GM19351 (cell line): ENCODE data around the gene SEPTIN8.
A peak's percentile ranks its signal among the peaks of the same experiment; 100 is the strongest.

Experiments used
- ATAC-seq: cut with Tn5 transposase; IDR thresholded peaks from one replicate; pipeline ENCODE4 v1.9.1; 2021; ENCODE audit warnings: mild to moderate bottlenecking, moderate library complexity; ENCODE audit not compliant: unreplicated experiment

SEPTIN8 gene

DNA sequence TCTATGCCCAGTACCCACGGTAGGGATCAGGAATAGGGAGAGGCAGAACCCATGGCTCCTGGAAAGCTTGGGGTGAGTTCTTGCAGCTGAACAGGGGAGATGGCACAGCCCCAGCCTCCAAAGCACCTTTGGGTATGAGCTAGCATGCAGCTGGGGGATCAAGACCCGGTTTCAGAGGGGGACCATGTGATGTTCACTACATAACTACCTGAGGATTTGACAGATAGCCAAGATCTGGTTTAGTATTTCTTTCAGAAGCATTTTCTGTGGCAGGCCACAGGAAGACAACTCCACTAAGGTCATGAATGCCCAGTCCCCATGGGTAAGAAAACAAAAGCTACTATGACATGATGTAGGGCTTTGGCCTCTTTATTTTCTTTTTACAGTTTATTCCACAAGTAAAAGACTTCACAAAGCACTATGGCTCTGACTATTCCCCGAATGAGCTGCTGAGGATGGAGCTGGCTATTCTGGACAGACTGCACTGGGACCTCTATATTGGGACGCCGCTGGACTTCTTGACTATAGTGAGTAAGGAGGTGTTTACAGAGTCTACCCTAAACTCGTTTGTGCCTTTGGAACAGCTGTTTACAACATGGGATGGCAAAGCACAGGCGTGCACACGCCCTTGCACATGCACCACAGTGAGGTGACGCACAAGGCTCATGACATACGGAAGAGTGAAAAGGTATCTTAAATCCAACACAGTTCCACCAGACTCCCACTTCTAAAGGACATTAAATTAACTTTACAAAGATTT lies 26.4 kb downstream of the SEPTIN8 start:
- ATAC-seq: no peak

DNA sequence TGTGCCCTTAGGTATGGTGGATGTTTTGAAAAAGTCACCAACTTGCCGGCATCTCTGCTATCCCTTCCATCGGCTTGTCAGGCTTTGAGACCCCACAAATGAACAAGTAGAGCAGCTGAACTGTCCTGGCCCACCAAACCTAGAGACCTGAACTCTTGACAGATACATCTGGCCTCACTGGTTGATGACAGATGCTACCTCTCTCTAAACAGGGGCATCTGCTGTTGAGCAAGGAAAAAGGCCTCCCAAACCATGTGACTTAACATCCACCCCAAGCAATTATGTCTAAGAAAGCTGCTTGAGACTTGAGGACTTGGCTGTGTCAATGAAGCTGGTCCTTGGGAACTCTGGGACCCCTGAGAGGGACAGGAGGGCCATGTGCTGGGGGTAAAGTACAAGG lies 27.5 kb downstream of the SEPTIN8 start:
- ATAC-seq: no peak

DNA sequence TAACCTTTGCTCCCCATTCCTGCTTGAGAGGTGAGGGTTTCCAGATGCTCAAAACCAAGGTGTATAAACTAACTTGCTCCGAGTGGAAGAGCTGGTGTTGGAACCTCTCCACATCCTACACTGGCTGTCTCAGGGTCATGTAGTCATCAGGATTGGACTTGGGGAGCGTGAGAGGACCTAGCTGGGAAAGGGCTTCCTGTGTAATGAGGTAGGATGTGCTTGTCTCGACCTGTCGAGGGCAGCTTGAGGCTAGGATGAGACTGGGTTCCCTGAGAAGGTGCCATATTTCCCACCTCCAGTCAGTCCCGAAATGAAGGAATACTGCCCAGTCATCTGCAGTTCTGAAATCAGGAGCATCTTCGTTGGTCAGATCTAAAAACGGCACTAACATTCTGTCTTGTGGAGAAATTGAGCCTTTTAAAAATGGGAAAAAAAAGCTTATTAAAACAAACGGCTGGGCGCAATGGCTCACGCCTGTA lies 28.5 kb downstream of the SEPTIN8 start:
- no peak for ATAC-seq

DNA sequence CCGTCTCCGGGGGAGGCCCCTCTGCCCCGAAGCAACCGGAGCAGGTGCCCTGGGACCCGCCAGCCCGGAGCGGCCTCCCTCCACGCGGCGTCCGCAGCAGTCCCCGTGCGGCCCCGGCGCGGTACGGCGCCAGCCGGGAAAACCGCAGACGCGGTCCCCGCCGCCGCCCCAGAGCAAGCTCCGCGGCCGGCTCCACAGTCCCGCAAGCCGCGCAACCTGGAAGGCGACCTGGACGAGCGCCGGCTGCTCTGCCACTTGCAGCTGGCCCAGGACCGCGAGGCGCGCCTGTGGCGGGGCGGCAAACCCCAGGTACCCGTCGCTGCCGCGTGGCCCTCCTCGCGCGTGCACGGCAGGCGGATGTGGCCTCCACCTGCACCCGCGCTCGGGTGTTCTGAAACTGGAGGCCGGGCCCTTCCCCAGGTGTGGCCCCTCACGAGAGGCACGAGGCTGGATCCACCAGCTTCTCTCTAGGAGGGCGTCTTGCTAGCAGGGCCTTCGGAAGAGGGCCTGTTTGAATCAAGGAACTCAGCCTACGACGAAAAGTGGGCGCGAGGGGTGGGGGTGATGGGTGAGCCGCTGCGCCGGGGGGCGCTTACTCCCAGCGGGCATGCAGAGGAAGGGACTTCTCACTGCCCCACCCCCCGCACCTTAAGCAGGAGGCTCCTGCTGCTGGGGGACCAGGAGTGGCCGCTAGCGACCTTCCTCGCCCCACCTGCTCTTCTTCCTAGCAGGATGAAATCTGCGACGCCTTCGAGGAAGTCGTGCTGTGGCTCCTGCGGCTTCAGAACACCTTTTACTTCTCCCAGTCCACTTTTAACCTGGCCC lies 29.2 kb downstream of the SEPTIN8 start:
- ATAC-seq: peak; percentile 20

DNA sequence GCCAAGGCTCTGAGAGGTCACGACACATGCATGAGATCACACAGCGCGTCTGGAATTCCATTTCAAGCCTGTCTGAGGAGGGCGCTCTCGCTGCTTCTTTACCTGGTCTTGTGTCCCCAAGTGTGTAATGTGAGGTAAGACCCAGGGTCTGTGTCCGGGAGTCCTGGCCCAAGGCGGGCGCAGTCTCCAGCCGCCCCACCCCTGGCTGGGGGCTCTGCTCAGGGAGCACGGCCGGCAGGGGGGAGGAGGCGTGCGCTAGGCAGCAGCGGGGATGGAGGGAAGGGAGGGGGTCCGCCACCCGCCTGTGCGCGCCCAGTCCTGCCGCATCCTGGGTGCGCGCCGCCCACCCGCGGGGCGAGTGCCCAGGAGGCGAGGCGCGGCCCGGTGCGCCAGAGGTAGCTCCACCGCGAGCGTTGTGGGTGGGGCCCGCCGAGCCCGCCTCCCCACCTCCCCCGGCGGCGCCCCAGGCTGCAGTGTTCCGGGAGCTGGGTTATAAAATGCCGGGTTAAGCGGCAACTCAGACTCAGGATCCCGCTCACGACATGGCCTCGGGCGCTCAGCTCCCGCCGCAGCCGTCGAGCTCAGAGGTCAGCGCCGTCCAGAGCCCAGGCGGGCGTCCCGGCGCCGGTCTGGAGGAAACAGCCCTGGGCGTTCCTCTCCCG lies 30.0 kb downstream of the SEPTIN8 start, which contains the start of gene CCNI2:
Gene CCNI2 (plus strand): TSS at position 473 of the 662 bp plus-strand sequence. CDS start 70 bp downstream, at position 543.
- peak; percentile 46 for ATAC-seq

DNA sequence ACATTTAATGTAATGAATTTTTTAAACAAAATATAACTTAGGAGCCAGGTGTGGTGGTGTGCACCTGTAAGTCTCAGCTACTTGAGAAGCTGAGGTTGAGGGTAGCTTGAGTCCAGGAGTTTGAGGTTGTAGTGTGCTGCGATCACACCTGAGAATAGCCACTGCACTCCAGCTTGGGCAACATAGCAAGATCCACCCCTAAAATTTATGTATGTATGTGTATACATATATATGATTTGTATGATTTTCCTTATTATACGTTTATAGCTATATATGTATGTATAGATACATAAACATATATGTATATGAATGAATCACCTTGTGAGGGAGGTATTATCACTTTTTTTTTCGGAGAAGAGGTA lies 30.5 kb downstream of the SEPTIN8 start:
- no peak for ATAC-seq

DNA sequence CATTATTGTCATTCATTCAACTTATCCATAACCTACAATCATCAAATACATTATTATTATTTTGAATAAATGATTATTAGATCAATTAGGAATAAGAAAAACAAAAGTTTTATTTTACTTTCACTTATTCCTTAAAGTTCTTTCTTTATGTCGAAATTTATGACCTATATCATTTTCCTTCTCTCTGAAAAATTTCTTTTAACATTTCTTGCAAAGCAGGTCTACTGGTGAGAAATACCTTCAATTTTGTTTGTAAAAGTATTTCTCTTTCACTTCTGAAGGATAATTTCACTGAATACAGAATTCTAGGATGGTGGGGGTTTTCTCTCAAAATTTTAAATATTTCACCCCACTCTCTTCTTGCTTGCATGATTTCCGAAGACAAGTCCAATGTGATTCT lies 32.4 kb downstream of the SEPTIN8 start:
- no peak for ATAC-seq

DNA sequence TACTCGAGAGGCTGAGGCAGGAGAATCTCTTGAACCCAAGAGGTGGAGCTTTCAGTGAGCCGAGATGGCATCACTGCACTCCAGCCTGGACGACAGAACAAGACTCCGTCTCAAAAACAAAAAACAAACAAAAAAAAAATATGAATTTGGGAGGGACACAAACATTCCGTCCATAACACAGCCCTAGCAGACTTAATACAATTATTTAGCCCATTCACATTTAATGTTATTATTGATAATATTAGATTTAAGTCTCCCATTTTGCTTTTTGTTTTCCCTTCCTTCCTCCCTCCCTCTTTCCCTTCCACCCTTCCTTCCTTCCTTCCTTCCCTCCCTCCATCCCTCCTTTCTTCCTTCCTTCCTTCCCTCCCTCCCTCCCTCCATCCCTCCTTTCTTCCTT lies 34.4 kb downstream of the SEPTIN8 start:
- ATAC-seq: no peak

DNA sequence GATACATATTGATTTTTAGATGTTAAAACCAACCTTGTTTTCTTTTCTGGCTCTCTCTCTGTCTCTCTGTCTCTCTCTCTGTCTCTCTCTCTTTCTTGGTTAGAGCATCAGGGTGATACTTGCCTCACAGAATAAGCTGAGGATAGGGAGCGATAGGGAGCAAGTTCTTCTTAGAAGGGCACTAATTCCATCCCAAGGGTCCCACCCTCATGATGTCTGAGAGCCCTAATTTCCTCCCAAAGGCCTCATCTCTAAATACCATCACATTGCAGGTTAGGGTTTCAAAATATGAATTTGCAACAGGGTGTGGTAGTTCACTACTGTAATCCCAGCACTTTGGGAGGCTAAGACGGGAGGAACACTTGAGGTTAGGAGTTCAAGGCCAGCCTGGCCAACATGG lies 34.9 kb downstream of the SEPTIN8 start:
- no peak for ATAC-seq

DNA sequence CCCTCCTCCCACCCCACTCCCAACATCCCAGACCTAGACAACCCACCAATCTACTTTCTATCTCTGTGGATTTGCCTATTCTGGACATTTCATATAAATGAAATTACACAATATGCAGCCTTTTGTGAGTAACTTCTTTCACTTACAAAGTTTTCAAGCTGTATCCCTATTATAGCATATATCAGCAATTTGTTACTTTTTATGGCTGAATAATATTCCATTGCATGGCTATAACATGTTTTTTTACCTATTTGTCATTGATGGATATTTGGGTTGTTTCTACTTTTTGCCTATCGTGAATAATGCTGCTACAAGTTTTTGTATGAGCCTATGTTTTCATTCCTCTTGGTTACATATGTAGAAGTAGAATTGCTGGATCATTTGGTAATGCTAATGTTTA lies 37.8 kb downstream of the SEPTIN8 start:
- no peak for ATAC-seq

DNA sequence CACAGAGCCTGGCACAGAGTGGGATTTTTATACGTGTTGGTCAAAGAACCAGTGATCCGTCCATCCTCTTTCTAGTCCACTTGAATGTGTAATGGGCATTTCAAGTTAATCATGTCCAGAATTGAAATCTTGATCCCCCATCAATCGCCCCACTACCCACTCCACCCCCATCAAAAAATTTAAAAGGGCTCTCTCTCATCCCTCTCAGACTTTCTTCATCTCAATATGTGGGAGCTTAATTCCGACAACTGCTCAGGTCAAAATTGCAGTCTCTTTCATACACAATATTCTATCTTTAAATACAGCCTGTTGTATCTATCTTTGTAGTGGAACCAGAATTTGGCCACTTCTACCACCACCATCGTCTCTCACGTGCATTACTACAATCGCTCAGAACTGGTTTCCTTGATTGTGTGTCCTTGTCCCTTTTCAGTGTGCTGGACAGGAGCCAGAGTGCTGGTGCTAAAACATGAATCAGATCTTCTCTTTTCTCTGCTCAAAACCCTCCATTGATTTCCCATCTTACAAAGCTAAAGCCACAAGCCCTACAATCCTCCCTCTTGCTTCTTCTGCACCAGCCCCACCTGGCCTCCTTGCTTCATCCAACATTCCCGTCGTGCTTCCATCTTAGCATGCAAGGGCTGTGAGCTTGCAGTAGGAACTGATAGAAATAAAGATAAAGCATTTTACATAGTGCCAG lies 38.9 kb downstream of the SEPTIN8 start:
- no peak for ATAC-seq

DNA sequence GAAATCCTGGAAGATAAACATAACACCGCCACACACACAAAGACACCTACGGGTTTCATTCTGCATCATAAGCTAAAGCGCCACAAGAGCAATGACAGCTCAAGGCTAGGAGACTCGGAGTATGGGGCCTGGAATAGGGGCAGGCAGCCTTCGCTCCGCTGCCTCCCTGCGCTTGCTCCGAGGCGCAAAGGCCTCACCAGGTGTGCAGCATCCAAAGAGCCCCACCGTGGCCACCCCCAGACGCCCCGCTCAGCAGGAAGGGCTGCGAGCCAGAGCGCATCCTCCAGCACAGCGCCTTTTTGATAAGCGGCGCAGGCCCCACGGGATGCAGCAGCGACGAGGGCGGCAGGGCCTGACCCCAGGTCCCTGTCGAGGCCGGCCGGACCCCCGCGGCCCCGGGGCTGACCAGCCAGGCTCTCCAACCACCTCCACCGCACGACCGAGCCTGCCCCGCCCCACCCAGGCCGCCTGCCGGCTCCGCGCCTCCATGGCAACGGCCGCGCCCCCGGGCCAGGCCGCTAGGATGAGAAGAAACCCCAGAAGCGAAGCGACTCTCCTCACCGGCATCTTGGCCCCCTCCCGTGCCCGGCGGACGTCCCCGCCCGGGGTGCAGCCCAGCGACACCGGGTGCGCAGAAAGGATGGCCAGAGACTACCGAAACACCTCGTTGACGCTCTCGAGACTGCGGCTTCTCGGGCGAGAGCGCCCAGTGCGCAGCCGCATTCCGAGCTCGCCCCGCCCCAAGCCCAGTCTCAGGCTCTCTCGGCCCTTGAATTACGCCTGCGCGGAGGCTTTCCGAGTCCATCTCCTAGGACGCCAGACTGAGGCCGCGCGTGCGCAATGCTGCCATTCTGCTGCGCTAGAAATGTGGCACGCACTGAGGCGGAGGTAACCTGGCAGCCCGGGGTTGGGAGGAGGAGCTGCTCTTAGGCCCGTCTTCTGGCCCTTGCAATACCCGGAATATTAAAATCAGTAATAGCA lies 39.9 kb downstream of the SEPTIN8 start, which contains the start of gene KIF3A:
Gene KIF3A (minus strand): TSS at position 694 of the 981 bp plus-strand sequence. CDS start 127 bp downstream, at position 567.
- peak; percentile 86 for ATAC-seq

DNA sequence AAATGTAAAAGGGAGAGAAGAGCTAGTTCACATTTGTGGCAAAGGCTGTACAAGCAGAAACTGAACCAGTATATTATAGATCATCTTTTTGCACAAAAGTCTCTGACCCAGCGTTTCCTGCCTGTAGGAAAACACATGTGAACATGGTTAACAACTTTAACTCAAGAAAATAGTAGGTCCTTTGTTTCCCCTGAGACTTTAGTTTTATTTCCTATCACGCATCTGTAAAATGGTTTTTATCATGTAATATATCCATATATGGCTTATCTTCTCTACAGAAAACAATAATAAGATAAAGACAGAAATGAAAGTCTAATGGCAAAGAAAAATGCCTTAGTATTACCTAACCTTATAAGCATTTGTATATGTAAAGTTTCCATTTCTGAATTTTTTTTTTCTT lies 42.4 kb downstream of the SEPTIN8 start:
- no peak for ATAC-seq

DNA sequence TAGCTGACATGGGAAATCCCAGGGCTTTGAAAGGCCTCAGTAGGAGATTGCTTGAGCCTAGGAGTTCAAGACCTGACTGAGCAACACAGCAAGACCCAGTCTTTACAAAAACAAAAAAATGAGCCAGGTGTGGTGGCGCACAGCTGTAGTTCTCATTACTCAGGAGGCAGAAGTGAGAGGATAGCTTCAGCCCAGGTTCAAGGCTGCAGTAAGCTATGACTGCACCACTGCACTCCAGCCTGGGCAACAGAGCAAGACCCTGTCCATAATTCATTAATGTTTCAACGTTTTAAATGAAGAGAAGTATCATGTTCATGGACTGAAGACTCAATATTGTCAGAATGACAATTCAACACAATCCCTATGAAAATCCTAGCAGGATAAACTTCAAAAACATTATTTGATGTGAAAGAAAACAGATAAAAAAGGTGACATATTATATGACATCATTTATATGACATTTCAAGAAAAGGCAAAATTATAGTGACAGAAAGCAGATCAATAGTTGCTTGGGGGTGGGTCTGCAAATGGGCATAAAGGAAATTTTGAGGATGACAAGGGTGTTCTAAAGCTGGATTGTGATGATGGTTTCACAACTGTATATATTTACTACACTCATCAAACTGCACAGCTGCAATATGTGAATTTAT lies 43.4 kb downstream of the SEPTIN8 start:
- no peak for ATAC-seq

DNA sequence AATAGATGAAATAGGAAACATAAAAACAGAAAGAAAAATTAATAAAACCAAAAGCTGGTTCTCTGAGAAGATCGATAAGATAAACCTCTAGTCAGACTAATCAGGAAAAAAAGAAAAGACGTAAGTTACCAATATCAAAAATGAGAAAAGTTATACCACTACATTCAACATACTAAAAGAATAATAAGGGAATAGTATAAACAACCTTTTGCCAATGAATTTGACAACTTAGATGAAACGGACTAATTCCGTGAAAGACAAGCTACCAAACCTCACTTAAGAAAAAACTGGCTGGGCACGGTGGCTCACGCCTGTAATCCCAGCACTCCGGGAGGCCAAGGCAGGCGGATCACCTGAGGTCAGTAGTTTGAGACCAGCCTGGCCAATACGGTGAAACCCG lies 47.1 kb downstream of the SEPTIN8 start:
- no peak for ATAC-seq

DNA sequence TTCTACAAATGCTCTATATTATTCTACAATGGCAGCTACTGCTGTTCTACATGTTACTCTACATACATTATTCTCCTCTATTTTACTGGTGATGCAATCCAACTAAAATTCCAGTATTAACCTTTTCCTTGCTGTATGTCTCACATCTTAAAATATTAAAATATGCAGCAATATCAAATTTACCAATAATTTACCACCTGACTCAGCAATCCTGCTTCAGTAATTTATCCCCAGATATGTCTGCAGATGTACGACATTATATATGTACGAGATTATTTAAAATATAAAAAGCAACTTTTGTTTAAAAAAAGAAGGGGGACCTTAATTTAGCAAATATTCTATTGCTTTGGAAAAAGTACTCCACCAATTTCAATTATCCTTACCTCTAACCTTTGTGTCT lies 51.3 kb downstream of the SEPTIN8 start:
- no peak for ATAC-seq

DNA sequence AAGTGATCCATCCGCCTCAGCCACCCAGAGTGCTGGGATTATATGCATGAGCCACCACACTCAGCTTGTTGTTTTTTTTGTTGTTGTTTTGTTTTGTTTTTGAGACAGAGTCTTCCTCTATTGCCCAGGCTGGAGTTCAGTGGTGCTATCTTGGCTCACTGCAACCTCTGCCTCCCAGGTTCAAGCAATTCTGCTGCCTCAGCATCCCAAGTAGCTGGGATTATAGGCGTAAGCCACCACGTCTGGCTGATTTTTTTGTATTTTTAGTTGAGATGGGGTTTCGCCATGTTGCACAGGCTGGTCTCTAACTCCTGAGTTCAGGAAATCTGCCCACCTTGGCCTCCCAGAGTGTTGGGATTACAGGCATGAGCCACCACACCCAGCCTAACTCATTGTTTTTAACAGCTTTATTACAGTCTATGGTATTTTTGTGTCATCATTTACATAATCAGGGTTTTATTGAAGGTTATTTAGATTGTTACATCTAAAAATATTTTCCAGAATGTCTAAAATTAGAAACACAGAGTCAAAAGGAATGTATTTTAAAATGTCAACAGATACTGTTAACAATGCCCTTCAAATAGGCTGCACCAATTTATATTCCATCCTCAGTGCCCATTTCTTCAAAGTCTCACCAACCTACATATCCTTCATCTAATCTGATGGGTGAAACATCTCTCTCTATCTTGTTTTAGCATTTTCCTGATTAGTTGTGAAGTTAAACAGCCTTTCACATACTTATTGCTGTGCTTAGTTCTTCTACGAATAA lies 58.3 kb downstream of the SEPTIN8 start:
- no peak for ATAC-seq
